ENCODE results near the gene GPC5. TPM values are rescaled to one million over a fixed set of nuclear protein-coding genes. Genes with fewer than 3 reads are reported as not detected.
A peak's percentile ranks its signal among the peaks of the same experiment; 100 is the strongest.
"Not testable (repeated sequence)": the region's sequence is repeated elsewhere in the genome, so short reads cannot be mapped to it uniquely, and the experiment has no call there.

The GPC5 gene
- total and polyA plus RNA-seq, 4 donors, result 15.2 to 54.4 (median 24.0) TPM

DNA sequence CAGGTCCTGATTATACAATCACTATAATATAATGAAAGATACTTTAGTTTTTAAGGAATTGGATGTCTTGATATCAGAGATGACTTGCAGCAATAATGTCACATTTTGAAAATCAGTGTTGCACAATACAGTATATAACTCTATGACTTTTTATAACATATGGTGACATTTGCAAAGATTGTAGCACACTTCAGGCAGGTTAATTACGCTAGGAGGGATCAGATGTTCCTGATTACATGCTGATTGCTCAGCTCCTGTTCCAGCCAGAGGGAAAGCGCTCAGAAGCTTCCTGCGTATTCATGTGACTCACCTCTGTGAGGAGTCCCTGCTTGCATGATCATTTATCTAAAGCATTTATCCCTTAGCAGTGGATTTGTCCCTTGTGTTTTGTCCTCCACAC, 265.6 kb downstream of the GPC5 start:
- Histone ChIP-seq H3K27me3 (ENCODE audit: control insufficient read depth, insufficient read depth, low read length) (no peaks in the 10 kb centered on the region), H3K9me3 (ENCODE audit: control insufficient read depth, insufficient read depth, low read length) (no peaks in the 10 kb centered on the region), H3K36me3 (ENCODE audit: control insufficient read depth, insufficient read depth, low read length) (no peaks in the 10 kb centered on the region), H3K4me1 (ENCODE audit: control insufficient read depth, insufficient read depth, low read length) (no peaks in the 10 kb centered on the region), H3K4me3 (ENCODE audit: low read depth, low read length) (no peak overlapping the region), H3K27ac (ENCODE audit: low read depth, low read length) (no peak overlapping the region)
- 67% methylated on average over 1 of the region's 3 CpGs for WGBS (ENCODE audit: insufficient coverage)
- peak in 1 of 6 donors; percentile 39 for DNase-seq (ENCODE audit: low read depth in 4 of 6, low spot score in 6 of 6)

DNA sequence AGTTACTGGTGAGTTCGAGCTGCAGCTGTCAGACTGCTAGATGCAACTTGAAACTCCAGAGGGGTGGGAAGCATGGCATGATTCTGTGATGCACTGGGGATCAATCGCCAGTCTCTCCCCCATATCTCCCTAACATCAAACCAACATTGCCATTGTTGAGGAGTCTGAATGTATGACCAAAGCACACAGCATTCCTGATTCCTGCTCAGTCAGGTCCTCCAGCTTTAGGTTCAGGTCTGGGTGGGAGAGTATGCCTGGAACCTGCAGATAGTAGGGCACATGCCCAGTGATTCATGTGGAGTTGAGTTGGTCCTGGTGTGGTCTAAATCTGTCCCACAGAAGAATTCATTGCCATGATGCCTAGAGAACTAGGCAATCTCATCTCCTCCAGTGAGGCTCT, 269.1 kb downstream of the GPC5 start:
- Histone ChIP-seq H3K36me3 (ENCODE audit: control insufficient read depth, insufficient read depth, low read length) (no peaks in the 10 kb centered on the region), H3K27ac (ENCODE audit: low read depth, low read length) (no peak overlapping the region), H3K9me3 (ENCODE audit: control insufficient read depth, insufficient read depth, low read length) (no peaks in the 10 kb centered on the region), H3K27me3 (ENCODE audit: control insufficient read depth, insufficient read depth, low read length) (no peaks in the 10 kb centered on the region), H3K4me3 (ENCODE audit: low read depth, low read length) (no peak overlapping the region), H3K4me1 (ENCODE audit: control insufficient read depth, insufficient read depth, low read length) (no peaks in the 10 kb centered on the region)
- 67% methylated on average over 1 of the region's 2 CpGs for WGBS (ENCODE audit: insufficient coverage)
- no peak for DNase-seq (ENCODE audit: low read depth in 4 of 6, low spot score in 6 of 6)

DNA sequence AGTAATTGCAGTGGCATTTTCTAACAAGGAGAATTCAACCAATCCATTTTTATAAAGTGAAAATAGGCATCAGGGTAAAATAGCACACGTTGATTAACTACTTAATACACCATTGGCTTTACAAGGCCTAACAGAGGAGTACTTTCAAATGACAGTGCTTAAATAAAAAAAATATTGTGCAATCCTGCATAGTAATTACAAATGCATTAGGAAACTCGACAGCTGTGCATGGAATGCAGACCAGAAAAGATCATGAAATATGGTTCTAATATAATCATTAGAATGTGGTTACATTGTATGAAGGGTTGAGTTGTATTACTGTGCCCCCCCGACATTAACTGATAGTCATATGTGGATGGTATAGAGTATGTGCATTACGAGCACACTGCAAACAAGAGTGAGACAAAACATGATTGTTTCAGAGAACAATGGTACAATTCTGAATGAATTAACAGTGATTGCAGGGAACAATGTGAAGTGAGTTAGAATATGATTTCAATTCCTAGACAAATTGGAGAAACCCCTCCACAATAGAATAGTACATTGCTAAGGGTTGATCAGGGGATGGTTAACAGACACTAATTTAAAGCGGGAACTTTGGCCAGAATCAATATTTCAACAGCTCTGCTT, 270.6 kb downstream of the GPC5 start:
- whole genome bisulfite sequencing (ENCODE audit: insufficient coverage), result 92% methylated on average over 2 of the region's 5 CpGs
- H3K9me3 ChIP-seq (ENCODE audit: control insufficient read depth, insufficient read depth, low read length), result no peaks in the 10 kb centered on the region
- H3K4me1 ChIP-seq (ENCODE audit: control insufficient read depth, insufficient read depth, low read length), result no peaks in the 10 kb centered on the region
- H3K4me3 ChIP-seq (ENCODE audit: low read depth, low read length), result no peak overlapping the region
- no peak overlapping the region for H3K27ac ChIP-seq (ENCODE audit: low read depth, low read length)
- no peaks in the 10 kb centered on the region for H3K27me3 ChIP-seq (ENCODE audit: control insufficient read depth, insufficient read depth, low read length)
- DNase-seq (ENCODE audit: low read depth in 4 of 6, low spot score in 6 of 6), result peak in 1 of 6 donors; percentile 73
- no peaks in the 10 kb centered on the region for H3K36me3 ChIP-seq (ENCODE audit: control insufficient read depth, insufficient read depth, low read length)

DNA sequence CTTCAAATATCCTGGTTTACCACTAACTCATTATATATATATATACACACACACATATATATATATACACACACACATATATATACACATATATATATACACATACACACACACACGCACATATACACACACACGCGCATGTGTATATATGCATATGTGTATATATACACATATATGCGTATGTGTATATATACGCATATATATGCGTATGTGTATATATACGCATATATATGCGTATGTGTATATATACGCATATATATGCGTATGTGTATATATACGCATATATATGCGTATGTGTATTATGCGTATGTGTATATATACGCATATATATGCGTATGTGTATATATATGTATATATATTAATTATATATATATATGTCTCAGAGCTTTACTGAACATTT, 275.9 kb downstream of the GPC5 start:
- H3K27me3 ChIP-seq (ENCODE audit: control insufficient read depth, insufficient read depth, low read length); H3K4me1 ChIP-seq (ENCODE audit: control insufficient read depth, insufficient read depth, low read length); H3K9me3 ChIP-seq (ENCODE audit: control insufficient read depth, insufficient read depth, low read length); DNase-seq (ENCODE audit: low read depth in 4 of 6, low spot score in 6 of 6); H3K36me3 ChIP-seq (ENCODE audit: control insufficient read depth, insufficient read depth, low read length); H3K4me3 ChIP-seq (ENCODE audit: low read depth, low read length); H3K27ac ChIP-seq (ENCODE audit: low read depth, low read length): not testable (repeated sequence)
- WGBS (ENCODE audit: insufficient coverage), result no CpG with 5 or more reads among the region's 15 CpGs

DNA sequence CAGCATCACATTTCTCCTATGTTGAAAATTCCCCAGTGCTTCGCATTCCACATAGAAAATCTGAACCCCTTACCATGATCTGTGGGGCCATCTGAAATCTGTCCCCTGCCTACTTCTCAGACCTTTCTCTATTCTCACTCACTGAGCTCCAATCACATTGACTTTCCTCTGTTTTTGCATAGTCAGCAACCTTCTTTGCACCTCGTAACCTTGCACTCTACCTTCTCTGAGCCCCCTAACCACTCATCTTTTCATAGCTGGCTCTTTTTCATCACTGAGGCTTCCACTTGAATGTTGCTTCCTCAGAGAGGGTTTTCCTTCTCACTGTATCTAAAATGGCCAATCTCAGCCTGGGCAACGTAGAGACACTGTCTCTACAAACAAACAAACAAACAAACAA, 286.3 kb downstream of the GPC5 start:
- H3K36me3 ChIP-seq (ENCODE audit: control insufficient read depth, insufficient read depth, low read length), result no peaks in the 10 kb centered on the region

DNA sequence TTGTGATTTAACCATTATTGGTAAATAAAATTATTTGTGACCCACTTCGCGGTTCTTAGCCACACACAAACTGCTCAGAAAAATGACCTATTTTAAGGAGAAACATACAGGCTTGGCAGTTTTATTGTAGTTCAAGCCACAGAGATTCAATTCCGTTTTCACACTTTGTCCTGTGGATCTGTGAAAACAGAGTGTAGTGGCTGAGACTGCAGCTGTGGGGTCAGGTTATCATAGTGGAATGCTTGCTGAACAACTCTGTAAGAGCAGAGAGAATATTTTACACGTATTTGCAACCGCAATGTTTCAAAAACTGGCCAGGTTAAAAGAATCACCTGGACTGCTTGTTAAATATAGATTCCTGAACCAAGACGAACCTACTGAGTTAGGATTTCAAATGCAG, 292.5 kb downstream of the GPC5 start:
- peak in 1 of 6 donors; percentile 3 for DNase-seq (ENCODE audit: low read depth in 4 of 6, low spot score in 6 of 6)
- Histone ChIP-seq H3K4me3 (ENCODE audit: low read depth, low read length) (no peak overlapping the region), H3K4me1 (ENCODE audit: control insufficient read depth, insufficient read depth, low read length) (no peaks in the 10 kb centered on the region), H3K27me3 (ENCODE audit: control insufficient read depth, insufficient read depth, low read length) (no peaks in the 10 kb centered on the region), H3K9me3 (ENCODE audit: control insufficient read depth, insufficient read depth, low read length) (peaks cover 1% of the 10 kb centered on the region), H3K27ac (ENCODE audit: low read depth, low read length) (no peak overlapping the region), H3K36me3 (ENCODE audit: control insufficient read depth, insufficient read depth, low read length) (no peaks in the 10 kb centered on the region)
- 83% methylated on average over 3 of the region's 6 CpGs for WGBS (ENCODE audit: insufficient coverage)

More for the DNA sequence above, 286.3 kb downstream of the GPC5 start:
- Histone ChIP-seq H3K27ac (ENCODE audit: low read depth, low read length) (no peak overlapping the region), H3K27me3 (ENCODE audit: control insufficient read depth, insufficient read depth, low read length) (no peaks in the 10 kb centered on the region), H3K9me3 (ENCODE audit: control insufficient read depth, insufficient read depth, low read length) (no peaks in the 10 kb centered on the region), H3K4me3 (ENCODE audit: low read depth, low read length) (no peak overlapping the region), H3K4me1 (ENCODE audit: control insufficient read depth, insufficient read depth, low read length) (no peaks in the 10 kb centered on the region)
- 97% methylated on average over 2 of the region's 3 CpGs for WGBS (ENCODE audit: insufficient coverage)
- no peak for DNase-seq (ENCODE audit: low read depth in 4 of 6, low spot score in 6 of 6)

DNA sequence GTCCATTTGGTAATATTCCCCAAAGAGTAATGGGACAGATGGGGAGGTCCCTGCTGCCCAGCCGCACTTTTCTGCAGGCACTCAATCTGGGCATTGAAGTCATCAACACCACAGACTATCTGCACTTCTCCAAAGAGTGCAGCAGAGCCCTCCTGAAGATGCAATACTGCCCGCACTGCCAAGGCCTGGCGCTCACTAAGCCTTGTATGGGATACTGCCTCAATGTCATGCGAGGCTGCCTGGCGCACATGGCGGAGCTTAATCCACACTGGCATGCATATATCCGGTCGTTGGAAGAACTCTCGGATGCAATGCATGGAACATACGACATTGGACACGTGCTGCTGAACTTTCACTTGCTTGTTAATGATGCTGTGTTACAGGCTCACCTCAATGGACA, 295.0 kb downstream of the GPC5 start:
- H3K27ac ChIP-seq (ENCODE audit: low read depth, low read length), result no peak overlapping the region
- DNase-seq (ENCODE audit: low read depth in 4 of 6, low spot score in 6 of 6), result no peak
- no peaks in the 10 kb centered on the region for H3K4me1 ChIP-seq (ENCODE audit: control insufficient read depth, insufficient read depth, low read length)
- no peaks in the 10 kb centered on the region for H3K27me3 ChIP-seq (ENCODE audit: control insufficient read depth, insufficient read depth, low read length)
- H3K36me3 ChIP-seq (ENCODE audit: control insufficient read depth, insufficient read depth, low read length), result no peaks in the 10 kb centered on the region
- H3K4me3 ChIP-seq (ENCODE audit: low read depth, low read length), result no peak overlapping the region
- peaks cover 1% of the 10 kb centered on the region for H3K9me3 ChIP-seq (ENCODE audit: control insufficient read depth, insufficient read depth, low read length)
- WGBS (ENCODE audit: insufficient coverage), result 96% methylated on average over 11 of the region's 11 CpGs

DNA sequence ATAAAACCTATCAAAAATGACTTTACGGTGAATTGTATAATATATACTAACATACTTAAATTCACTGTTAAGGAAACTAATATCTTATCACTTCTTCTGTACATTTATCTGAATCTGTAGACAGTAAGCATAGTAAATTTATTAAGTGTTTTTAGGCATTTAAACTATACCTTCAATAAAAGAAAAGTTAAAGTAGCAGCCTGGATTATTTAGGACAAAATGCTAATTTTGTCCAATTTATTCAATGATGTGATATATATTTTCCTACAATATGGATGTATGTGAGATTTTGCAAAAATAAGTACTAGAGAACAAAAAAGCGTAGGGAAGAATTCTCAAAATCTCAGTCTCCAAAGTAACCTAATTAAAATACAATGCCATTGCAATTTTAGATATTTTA, 299.9 kb downstream of the GPC5 start:
- Histone ChIP-seq H3K27me3 (ENCODE audit: control insufficient read depth, insufficient read depth, low read length) (no peaks in the 10 kb centered on the region), H3K9me3 (ENCODE audit: control insufficient read depth, insufficient read depth, low read length) (peaks cover 4% of the 10 kb centered on the region), H3K36me3 (ENCODE audit: control insufficient read depth, insufficient read depth, low read length) (no peaks in the 10 kb centered on the region), H3K4me1 (ENCODE audit: control insufficient read depth, insufficient read depth, low read length) (no peaks in the 10 kb centered on the region), H3K4me3 (ENCODE audit: low read depth, low read length) (no peak overlapping the region), H3K27ac (ENCODE audit: low read depth, low read length) (no peak overlapping the region)
- no CpG with 5 or more reads among the region's 2 CpGs for WGBS (ENCODE audit: insufficient coverage)
- no peak for DNase-seq (ENCODE audit: low read depth in 4 of 6, low spot score in 6 of 6)

DNA sequence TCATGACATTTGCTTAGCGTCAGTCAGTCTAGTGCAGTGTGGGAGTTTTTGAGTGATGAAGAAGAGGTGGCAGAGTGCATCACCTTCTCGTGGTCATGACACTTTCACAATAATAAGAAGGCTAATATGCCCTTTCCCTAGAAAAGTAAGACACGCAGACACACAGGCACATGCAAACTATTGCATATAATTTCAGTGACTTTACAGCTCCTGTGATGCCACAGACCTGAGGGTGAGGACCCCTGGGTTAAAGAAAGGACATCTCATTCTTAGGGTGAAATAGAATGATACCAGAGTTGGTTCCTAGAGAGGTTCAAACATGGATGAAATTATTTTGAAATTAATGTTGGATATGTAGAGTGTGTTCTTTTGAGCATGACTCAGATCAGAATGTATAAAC, 300.3 kb downstream of the GPC5 start:
- no peaks in the 10 kb centered on the region for H3K4me1 ChIP-seq (ENCODE audit: control insufficient read depth, insufficient read depth, low read length)
- no peak overlapping the region for H3K27ac ChIP-seq (ENCODE audit: low read depth, low read length)
- peaks cover 4% of the 10 kb centered on the region for H3K9me3 ChIP-seq (ENCODE audit: control insufficient read depth, insufficient read depth, low read length)
- no peaks in the 10 kb centered on the region for H3K36me3 ChIP-seq (ENCODE audit: control insufficient read depth, insufficient read depth, low read length)
- H3K4me3 ChIP-seq (ENCODE audit: low read depth, low read length), result no peak overlapping the region
- WGBS (ENCODE audit: insufficient coverage), result no CpG with 5 or more reads among the region's 3 CpGs
- no peaks in the 10 kb centered on the region for H3K27me3 ChIP-seq (ENCODE audit: control insufficient read depth, insufficient read depth, low read length)
- no peak for DNase-seq (ENCODE audit: low read depth in 4 of 6, low spot score in 6 of 6)

DNA sequence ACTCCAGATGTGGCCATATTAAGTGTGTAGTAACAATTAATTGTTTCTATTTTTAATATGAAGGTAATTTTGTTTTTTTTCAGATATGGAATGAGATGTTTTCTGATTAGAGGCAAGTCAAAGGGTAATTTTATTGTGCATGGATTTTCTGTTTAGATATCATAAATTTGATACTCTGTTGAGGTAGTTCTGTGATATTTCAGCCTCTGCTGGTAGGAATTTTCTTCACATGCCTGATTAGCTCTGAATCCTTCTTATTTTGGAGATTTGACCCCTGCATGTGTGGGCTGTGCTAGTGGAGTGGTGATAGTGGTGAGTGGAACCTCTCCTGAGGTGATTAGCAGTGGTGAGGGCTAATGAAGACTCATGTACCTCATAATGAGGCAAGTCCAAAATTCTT, 301.4 kb downstream of the GPC5 start:
- Histone ChIP-seq H3K4me3 (ENCODE audit: low read depth, low read length) (no peak overlapping the region), H3K27ac (ENCODE audit: low read depth, low read length) (no peak overlapping the region)
- no peak for DNase-seq (ENCODE audit: low read depth in 4 of 6, low spot score in 6 of 6)

More for the DNA sequence above, 301.4 kb downstream of the GPC5 start:
- H3K4me1 ChIP-seq (ENCODE audit: control insufficient read depth, insufficient read depth, low read length), result no peaks in the 10 kb centered on the region
- H3K9me3 ChIP-seq (ENCODE audit: control insufficient read depth, insufficient read depth, low read length), result peaks cover 5% of the 10 kb centered on the region
- H3K27me3 ChIP-seq (ENCODE audit: control insufficient read depth, insufficient read depth, low read length), result no peaks in the 10 kb centered on the region
- no peaks in the 10 kb centered on the region for H3K36me3 ChIP-seq (ENCODE audit: control insufficient read depth, insufficient read depth, low read length)

Data from spinal cord (tissue), 10 donors.